ENCODE results near the gene SLC18A2. TPM values are rescaled to one million over a fixed set of nuclear protein-coding genes. Genes with fewer than 3 reads are reported as not detected.

The SLC18A2 gene
- total RNA-seq, 1 experiment from 2014 or later = 4.0 TPM

DNA sequence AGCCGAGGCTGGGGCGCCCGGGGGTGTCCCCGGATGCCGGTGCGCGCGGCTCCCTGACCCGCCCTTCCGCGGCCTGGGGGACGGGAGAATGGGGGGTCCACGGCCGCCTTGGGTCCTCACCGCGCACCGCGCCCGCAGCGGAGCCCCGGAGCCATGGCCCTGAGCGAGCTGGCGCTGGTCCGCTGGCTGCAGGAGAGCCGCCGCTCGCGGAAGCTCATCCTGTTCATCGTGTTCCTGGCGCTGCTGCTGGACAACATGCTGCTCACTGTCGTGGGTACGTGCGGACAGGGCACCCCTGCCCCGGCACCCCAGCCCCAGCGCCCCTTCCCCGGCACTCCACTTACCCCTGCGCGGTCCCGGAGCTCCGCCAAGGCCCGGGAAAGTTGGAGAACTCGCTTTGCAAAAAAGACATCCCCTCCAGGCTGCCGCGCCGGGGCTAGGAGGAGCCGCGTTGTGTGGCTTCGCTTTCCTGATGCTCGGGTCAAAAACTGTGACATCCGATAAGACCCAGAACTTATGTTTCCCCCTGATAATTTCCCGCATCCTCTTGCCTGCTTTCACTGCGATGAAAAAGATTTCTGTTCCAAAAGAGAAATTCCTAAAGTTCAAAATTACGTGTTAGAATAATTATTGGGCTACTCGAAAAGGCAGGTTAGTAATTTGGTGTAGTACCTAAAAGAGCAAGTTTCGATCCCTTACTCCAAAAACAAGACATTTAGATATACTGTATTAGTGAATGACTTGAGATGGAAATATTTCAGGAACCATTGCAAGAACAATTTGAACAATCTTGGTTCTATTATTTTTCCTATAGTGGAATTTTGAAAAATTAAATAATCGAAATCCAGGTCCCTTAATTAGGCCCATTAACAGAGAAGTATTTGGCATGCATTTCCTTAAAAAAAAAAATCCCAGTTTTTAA lies 888 bp downstream of the SLC18A2 start:
- no peak overlapping the region for H4K91ac ChIP-seq (ENCODE audit: insufficient read length, low read depth, low read length)
- DNase-seq = peak; percentile 63
- H3K56ac ChIP-seq (ENCODE audit: insufficient read length, low read depth, low read length) = no peak overlapping the region
- no peak overlapping the region for H2AFZ ChIP-seq (ENCODE audit: low read length)
- no peak overlapping the region for H2BK20ac ChIP-seq (ENCODE audit: low read depth, low read length, poor library complexity, severe bottlenecking)
- H3K23ac ChIP-seq (ENCODE audit: insufficient read length, low read depth, low read length) = no peak overlapping the region
- H3K9me3 Mint-ChIP-seq = no peaks in the 10 kb centered on the region
- H2AK5ac ChIP-seq (ENCODE audit: insufficient read length, low read length) = no peak overlapping the region
- no peak overlapping the region for H2BK5ac ChIP-seq (ENCODE audit: insufficient read length, low read length)
- H3K4me1 ChIP-seq (ENCODE audit: insufficient read depth, low read length) = no peaks in the 10 kb centered on the region
- H3K18ac ChIP-seq (ENCODE audit: insufficient read length, low read depth, low read length) = no peak overlapping the region
- peak overlapping the region; percentile 77 for H3K4me2 ChIP-seq (ENCODE audit: insufficient read depth, insufficient read length, low read length)
- no peak overlapping the region; the same call in 1 of the 2 replicates for H2BK15ac ChIP-seq (ENCODE audit: low read depth, low read length)
- H3K27ac ChIP-seq (ENCODE audit: insufficient read length, low read depth, low read length) = no peak overlapping the region
- TF ChIP-seq, protein P1, sequence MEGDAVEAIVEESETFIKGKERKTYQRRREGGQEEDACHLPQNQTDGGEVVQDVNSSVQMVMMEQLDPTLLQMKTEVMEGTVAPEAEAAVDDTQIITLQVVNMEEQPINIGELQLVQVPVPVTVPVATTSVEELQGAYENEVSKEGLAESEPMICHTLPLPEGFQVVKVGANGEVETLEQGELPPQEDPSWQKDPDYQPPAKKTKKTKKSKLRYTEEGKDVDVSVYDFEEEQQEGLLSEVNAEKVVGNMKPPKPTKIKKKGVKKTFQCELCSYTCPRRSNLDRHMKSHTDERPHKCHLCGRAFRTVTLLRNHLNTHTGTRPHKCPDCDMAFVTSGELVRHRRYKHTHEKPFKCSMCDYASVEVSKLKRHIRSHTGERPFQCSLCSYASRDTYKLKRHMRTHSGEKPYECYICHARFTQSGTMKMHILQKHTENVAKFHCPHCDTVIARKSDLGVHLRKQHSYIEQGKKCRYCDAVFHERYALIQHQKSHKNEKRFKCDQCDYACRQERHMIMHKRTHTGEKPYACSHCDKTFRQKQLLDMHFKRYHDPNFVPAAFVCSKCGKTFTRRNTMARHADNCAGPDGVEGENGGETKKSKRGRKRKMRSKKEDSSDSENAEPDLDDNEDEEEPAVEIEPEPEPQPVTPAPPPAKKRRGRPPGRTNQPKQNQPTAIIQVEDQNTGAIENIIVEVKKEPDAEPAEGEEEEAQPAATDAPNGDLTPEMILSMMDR (conservative IDR thresholded peaks at IDR 0.05) = no peak
- H3K23me2 ChIP-seq (ENCODE audit: insufficient read length, low read depth, low read length, poor library complexity, severe bottlenecking) = peaks cover 6% of the 10 kb centered on the region
- H3K36me3 Mint-ChIP-seq (ENCODE audit: insufficient read depth in 1 of 3, low read depth in 3 of 3) = no peaks in the 10 kb centered on the region; a peak in 2 of 7 replicates
- H3K4me1 Mint-ChIP-seq = peaks cover 3 to 9% of the 10 kb centered on the region in 2 experiments; a peak in 3 of 4 replicates
- H3K79me2 ChIP-seq (ENCODE audit: insufficient read depth, low read length) = no peaks in the 10 kb centered on the region
- no peak overlapping the region for H2BK12ac ChIP-seq (ENCODE audit: insufficient read length, low read depth, low read length)
- H3K4me3 Mint-ChIP-seq = peak overlapping the region; percentile 50 to 71
- no peaks in the 10 kb centered on the region for H3K79me1 ChIP-seq (ENCODE audit: insufficient read depth, low read depth, low read length, poor library complexity, severe bottlenecking)
- no peak overlapping the region for H3T11ph ChIP-seq (ENCODE audit: low read length)
- no peak overlapping the region for H4K5ac ChIP-seq (ENCODE audit: insufficient read length, low read depth, low read length)
- peaks cover 8% of the 10 kb centered on the region; the same call in 1 of the 2 replicates for H3K27me3 ChIP-seq (ENCODE audit: insufficient read depth, low read length)
- no CpG with 5 or more reads among the region's 56 CpGs for WGBS (ENCODE audit: extremely low coverage, insufficient read length, low lambda C conversion rate)
- peaks cover 73% of the 10 kb centered on the region for H3K27me3 Mint-ChIP-seq (ENCODE audit: low read depth)
- H2BK120ac ChIP-seq (ENCODE audit: low read depth, low read length, poor library complexity, severe bottlenecking) = no peak overlapping the region
- no peaks in the 10 kb centered on the region for H3K9me3 ChIP-seq (ENCODE audit: control insufficient read depth, low read depth, low read length)
- H4K8ac ChIP-seq (replicated peaks; ENCODE audit: insufficient read length, low read depth, low read length) = no peak overlapping the region
- no peaks in the 10 kb centered on the region for H4K20me1 ChIP-seq (ENCODE audit: control insufficient read depth, insufficient read depth, insufficient read length)
- no peak overlapping the region for H3K27ac Mint-ChIP-seq
- H3K4ac ChIP-seq (ENCODE audit: low read depth, low read length) = no peak overlapping the region
- H3K9ac ChIP-seq (ENCODE audit: extremely low read depth, insufficient read length, low read length) = no peak overlapping the region
- no peak overlapping the region for H3K14ac ChIP-seq (ENCODE audit: insufficient read depth, low read length)

Measured in H9 (cell line).